SU-DHL-6 (cell line): ENCODE measurements around the gene SH3GL2.

Experiments
- H2AFZ ChIP-seq: fragments of 200-600 bp; sonication (generic); 2 replicates; pipeline ENCODE4 v1.6.1; 2014; ENCODE audit warnings: low read depth, mild to moderate bottlenecking, moderate library complexity, mixed read lengths, antibody characterized with exemption, low read length; ENCODE audit not compliant: severe bottlenecking
- H3F3A ChIP-seq: fragments of 200-600 bp; shearing (Covaris generic); 2 replicates; pipeline ENCODE4 v1.6.0; 2016; ENCODE audit warnings: antibody characterized with exemption, mild to moderate bottlenecking; ENCODE audit not compliant: insufficient read depth
- H3K27ac ChIP-seq: fragments of 200-600 bp; sonication (generic); 2 replicates; pipeline ENCODE4 v1.5.1; 2016; ENCODE audit warnings: low read depth, mild to moderate bottlenecking, low read length, moderate library complexity, mixed read lengths
- H3K27me3 ChIP-seq: fragments of 200-600 bp; sonication (generic), shearing (Covaris generic); 2 replicates; pipeline ENCODE4 v1.6.0; 2014; ENCODE audit warnings: mild to moderate bottlenecking, low read length
- H3K36me3 ChIP-seq: fragments of 200-600 bp; sonication (generic); 2 replicates; pipeline ENCODE4 v1.6.1; 2014; ENCODE audit warnings: mild to moderate bottlenecking, low read length, mixed read lengths
- H3K4me2 ChIP-seq: fragments of 300-600, 200-600 bp; shearing (Covaris generic), sonication (generic); 2 replicates; pipeline ENCODE4 v1.6.0; 2014; ENCODE audit warnings: low read length, low read depth, mild to moderate bottlenecking; ENCODE audit not compliant: poor library complexity, severe bottlenecking
- H3K4me3 ChIP-seq: fragments of 200-600 bp; sonication (generic); 2 replicates; pipeline ENCODE4 v1.5.1; 2014; ENCODE audit warnings: antibody characterized with exemption, low read length, mild to moderate bottlenecking, mixed read lengths; ENCODE audit not compliant: insufficient read depth, poor library complexity, severe bottlenecking
- H3K79me2 ChIP-seq: fragments of 200-600 bp; sonication (generic); 2 replicates; pipeline ENCODE4 v1.6.1; 2014; ENCODE audit warnings: mild to moderate bottlenecking, low read length, moderate library complexity; ENCODE audit not compliant: insufficient read depth
- H3K9ac ChIP-seq: fragments of 200-600 bp; sonication (generic); 2 replicates; pipeline ENCODE4 v1.7.0; 2014; ENCODE audit warnings: mild to moderate bottlenecking, low read length
- H3K9me2 ChIP-seq: fragments of 200-600 bp; sonication (generic); replicated peaks from 2 replicates; pipeline ENCODE4 v1.6.1; 2014; ENCODE audit warnings: low read length; ENCODE audit not compliant: insufficient read depth
- H3K9me3 ChIP-seq: fragments of 200-600 bp; sonication (generic); 2 replicates; pipeline ENCODE4 v1.6.1; 2014; ENCODE audit warnings: low read length, mixed read lengths; ENCODE audit not compliant: insufficient read depth
- H4K20me1 ChIP-seq: fragments of 200-600 bp; sonication (generic); 2 replicates; pipeline ENCODE4 v1.6.1; 2014; ENCODE audit warnings: low read depth, mild to moderate bottlenecking, antibody characterized with exemption, low read length, moderate library complexity, mixed read lengths
- CTCF ChIP-seq: fragments of 200-600 bp; sonication (generic); IDR thresholded peaks from one replicate; pipeline ENCODE4 v1.5.1; 2017; ENCODE audit warnings: antibody characterized with exemption, mild to moderate bottlenecking, low read length, moderate library complexity; ENCODE audit not compliant: insufficient read depth, poor library complexity, severe bottlenecking
- EZH2phosphoT487 ChIP-seq: fragments of 200-600 bp; sonication (generic), shearing (Covaris generic); conservative IDR thresholded peaks from 2 replicates; pipeline ENCODE4 v1.6.1; 2018; ENCODE audit warnings: mild to moderate bottlenecking, antibody characterized with exemption, low read length, moderate library complexity, mixed read lengths

The SH3GL2 gene

GRCh38 chr9:17611342-17611741 lies 32.5 kb downstream of the SH3GL2 start:
- Histone ChIP-seq H3K79me2 (no peaks in the 10 kb centered on the region), H3F3A (no peaks in the 10 kb centered on the region), H3K36me3 (no peaks in the 10 kb centered on the region), H3K27ac (no peak overlapping the region), H3K9ac (no peak overlapping the region), H3K9me3 (no peaks in the 10 kb centered on the region), H3K27me3 (no peaks in the 10 kb centered on the region; the same call in 1 of the 2 replicates), H4K20me1 (no peaks in the 10 kb centered on the region), H2AFZ (no peak overlapping the region), H3K9me2 (no peaks in the 10 kb centered on the region), H3K4me3 (no peak overlapping the region), H3K4me2 (no peak overlapping the region)
- TF ChIP-seq CTCF (no peak), EZH2phosphoT487 (no peak)

GRCh38 chr9:17611917-17612316 lies 33.1 kb downstream of the SH3GL2 start:
- Histone ChIP-seq H3K9me2 (no peaks in the 10 kb centered on the region), H3K4me2 (no peak overlapping the region), H3K36me3 (no peaks in the 10 kb centered on the region), H3K9me3 (no peaks in the 10 kb centered on the region), H3K27me3 (no peaks in the 10 kb centered on the region; the same call in 1 of the 2 replicates), H2AFZ (no peak overlapping the region), H3F3A (no peaks in the 10 kb centered on the region), H4K20me1 (no peaks in the 10 kb centered on the region), H3K4me3 (no peak overlapping the region), H3K27ac (no peak overlapping the region), H3K9ac (no peak overlapping the region), H3K79me2 (no peaks in the 10 kb centered on the region)
- TF ChIP-seq CTCF, result no peak
- TF ChIP-seq EZH2phosphoT487, result no peak

- no peaks in the 10 kb centered on the region; the same call in 1 of the 2 replicates for H3K27me3 ChIP-seq
- TF ChIP-seq EZH2phosphoT487 (no peak), CTCF (no peak)
- no peak overlapping the region for H3K4me2 ChIP-seq
- no peak overlapping the region for H3K9ac ChIP-seq
- H3K36me3 ChIP-seq, result no peaks in the 10 kb centered on the region
- no peaks in the 10 kb centered on the region for H3F3A ChIP-seq
- no peaks in the 10 kb centered on the region for H4K20me1 ChIP-seq
- H2AFZ ChIP-seq, result no peak overlapping the region
- no peaks in the 10 kb centered on the region for H3K79me2 ChIP-seq
- no peaks in the 10 kb centered on the region for H3K9me2 ChIP-seq
- H3K9me3 ChIP-seq, result no peaks in the 10 kb centered on the region
- H3K27ac ChIP-seq, result no peak overlapping the region
- no peak overlapping the region for H3K4me3 ChIP-seq
These were observed 34.9 kb downstream of the SH3GL2 start for GRCh38 chr9:17613758-17614157.

GRCh38 chr9:17614250-17614649 lies 35.4 kb downstream of the SH3GL2 start:
- Histone ChIP-seq H3K9ac (no peak overlapping the region), H3K79me2 (no peaks in the 10 kb centered on the region), H3K4me2 (no peak overlapping the region), H3K27ac (no peak overlapping the region), H3K4me3 (no peak overlapping the region), H3K9me3 (no peaks in the 10 kb centered on the region), H3K27me3 (no peaks in the 10 kb centered on the region; the same call in 1 of the 2 replicates), H3F3A (no peaks in the 10 kb centered on the region), H3K9me2 (no peaks in the 10 kb centered on the region), H4K20me1 (no peaks in the 10 kb centered on the region), H2AFZ (no peak overlapping the region), H3K36me3 (no peaks in the 10 kb centered on the region)
- TF ChIP-seq EZH2phosphoT487 (no peak), CTCF (no peak)
